ENCODE results near the gene GDNF.

GRCh38 chr5:37786862-37787519 lies 52.9 kb downstream of the GDNF start:
- TF ChIP-seq CTCF (IDR thresholded peaks at IDR 0.05) (no peak), POLR2A (IDR thresholded peaks at IDR 0.05) (no peak), EP300 (IDR thresholded peaks at IDR 0.05) (no peak)

All from ovary (tissue), 3 donors.